HepG2 (cell line): Measurements from ENCODE around the gene NTM.

Experiments used
- NR1H2 ChIP-seq: sonication (generic); formaldehyde crosslinking; IDR thresholded peaks from 2 replicates; pipeline ENCODE4 v1.8.1; 2022; ENCODE audit warnings: low read depth, missing genetic modification reagents, borderline replicate concordance
- ZNF274 ChIP-seq: sonication (generic); formaldehyde crosslinking; IDR thresholded peaks from 2 replicates; pipeline ENCODE4 v1.5.1; 2020; ENCODE audit warnings: mild to moderate bottlenecking, missing genetic modification reagents
- ZNF644 ChIP-seq: IDR thresholded peaks from 2 replicates; pipeline ENCODE4 v1.6.1; 2016; ENCODE audit warnings: low read depth
- TF ChIP-seq, protein P1 (sequence below): sonication (generic); formaldehyde crosslinking; IDR thresholded peaks from 2 replicates; pipeline ENCODE4 v1.5.0; 2020; ENCODE audit warnings: mild to moderate bottlenecking, missing genetic modification reagents, moderate library complexity
- TF ChIP-seq, protein P2 (sequence below), 2 experiments: IDR thresholded peaks; 2 replicates each; pipeline ENCODE4 v1.6.1; 2011 to 2012; ENCODE audit warnings: low read length in 2 of 2, borderline replicate concordance in 1 of 2, low read depth in 1 of 2, mild to moderate bottlenecking in 1 of 2, moderate library complexity in 1 of 2

DNA sequence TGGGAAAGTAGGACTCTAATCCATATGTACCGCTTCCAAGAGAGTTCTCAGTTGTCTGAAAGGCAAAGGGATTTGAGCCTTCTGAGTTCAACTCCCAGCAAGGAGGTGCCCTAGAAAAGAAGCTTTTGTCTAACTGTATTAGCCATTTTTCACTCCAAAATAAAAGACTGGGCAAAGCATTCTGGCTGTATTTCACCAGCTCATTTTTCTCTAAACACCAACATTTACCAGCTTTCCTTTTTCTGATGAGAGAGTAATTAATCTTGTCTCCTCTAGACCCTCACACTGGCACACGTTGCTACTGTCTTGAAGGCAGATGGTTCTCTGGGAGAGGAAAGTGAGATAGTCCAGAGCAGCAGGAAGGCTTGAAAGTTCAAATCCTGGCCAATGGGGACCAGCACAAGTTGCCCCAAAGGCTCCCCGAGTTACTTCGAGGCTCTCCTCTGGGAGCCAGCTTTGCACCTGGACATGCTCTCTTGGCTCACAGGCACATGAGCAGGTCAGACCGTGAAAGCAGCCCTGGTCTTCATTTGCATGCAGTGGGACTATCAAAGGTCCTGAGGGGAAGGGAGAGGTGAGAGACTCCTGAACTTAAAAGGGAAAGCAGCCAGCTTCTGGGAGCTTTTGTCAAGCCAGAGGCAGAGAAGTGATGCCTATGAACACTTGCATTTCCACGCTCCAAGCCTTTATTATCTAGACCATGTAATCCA, 100.0 kb downstream of the NTM start:
- TF ChIP-seq ZNF644 (CRISPR knock-in tag) (no peak), ZNF274 (CRISPR knock-in tag) (no peak), NR1H2 (CRISPR knock-in tag) (no peak)
- TF ChIP-seq, protein P1, sequence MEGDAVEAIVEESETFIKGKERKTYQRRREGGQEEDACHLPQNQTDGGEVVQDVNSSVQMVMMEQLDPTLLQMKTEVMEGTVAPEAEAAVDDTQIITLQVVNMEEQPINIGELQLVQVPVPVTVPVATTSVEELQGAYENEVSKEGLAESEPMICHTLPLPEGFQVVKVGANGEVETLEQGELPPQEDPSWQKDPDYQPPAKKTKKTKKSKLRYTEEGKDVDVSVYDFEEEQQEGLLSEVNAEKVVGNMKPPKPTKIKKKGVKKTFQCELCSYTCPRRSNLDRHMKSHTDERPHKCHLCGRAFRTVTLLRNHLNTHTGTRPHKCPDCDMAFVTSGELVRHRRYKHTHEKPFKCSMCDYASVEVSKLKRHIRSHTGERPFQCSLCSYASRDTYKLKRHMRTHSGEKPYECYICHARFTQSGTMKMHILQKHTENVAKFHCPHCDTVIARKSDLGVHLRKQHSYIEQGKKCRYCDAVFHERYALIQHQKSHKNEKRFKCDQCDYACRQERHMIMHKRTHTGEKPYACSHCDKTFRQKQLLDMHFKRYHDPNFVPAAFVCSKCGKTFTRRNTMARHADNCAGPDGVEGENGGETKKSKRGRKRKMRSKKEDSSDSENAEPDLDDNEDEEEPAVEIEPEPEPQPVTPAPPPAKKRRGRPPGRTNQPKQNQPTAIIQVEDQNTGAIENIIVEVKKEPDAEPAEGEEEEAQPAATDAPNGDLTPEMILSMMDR (CRISPR knock-in tag) = no peak
- TF ChIP-seq, protein P2, sequence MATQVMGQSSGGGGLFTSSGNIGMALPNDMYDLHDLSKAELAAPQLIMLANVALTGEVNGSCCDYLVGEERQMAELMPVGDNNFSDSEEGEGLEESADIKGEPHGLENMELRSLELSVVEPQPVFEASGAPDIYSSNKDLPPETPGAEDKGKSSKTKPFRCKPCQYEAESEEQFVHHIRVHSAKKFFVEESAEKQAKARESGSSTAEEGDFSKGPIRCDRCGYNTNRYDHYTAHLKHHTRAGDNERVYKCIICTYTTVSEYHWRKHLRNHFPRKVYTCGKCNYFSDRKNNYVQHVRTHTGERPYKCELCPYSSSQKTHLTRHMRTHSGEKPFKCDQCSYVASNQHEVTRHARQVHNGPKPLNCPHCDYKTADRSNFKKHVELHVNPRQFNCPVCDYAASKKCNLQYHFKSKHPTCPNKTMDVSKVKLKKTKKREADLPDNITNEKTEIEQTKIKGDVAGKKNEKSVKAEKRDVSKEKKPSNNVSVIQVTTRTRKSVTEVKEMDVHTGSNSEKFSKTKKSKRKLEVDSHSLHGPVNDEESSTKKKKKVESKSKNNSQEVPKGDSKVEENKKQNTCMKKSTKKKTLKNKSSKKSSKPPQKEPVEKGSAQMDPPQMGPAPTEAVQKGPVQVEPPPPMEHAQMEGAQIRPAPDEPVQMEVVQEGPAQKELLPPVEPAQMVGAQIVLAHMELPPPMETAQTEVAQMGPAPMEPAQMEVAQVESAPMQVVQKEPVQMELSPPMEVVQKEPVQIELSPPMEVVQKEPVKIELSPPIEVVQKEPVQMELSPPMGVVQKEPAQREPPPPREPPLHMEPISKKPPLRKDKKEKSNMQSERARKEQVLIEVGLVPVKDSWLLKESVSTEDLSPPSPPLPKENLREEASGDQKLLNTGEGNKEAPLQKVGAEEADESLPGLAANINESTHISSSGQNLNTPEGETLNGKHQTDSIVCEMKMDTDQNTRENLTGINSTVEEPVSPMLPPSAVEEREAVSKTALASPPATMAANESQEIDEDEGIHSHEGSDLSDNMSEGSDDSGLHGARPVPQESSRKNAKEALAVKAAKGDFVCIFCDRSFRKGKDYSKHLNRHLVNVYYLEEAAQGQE (IDR thresholded peaks at IDR 0.05; ENCODE audit: borderline replicate concordance in 1 of 2, low read depth in 1 of 2, low read length in 2 of 2) = no peak
